DMS 273 treated with DMSO at 0.1 percent for 48 hours (cell line): Measurements from ENCODE around the gene RENBP.

Experiments used
- DNase-seq: peaks from one replicate; lab custom pipeline; 2025; lab: John Stamatoyannopoulos, UW

The RENBP gene

GRCh38 chrX:153971124-153971449 lies 26.6 kb upstream of the RENBP start:
- peak; percentile 85 for DNase-seq

GRCh38 chrX:153970357-153971123 lies 26.1 kb upstream of the RENBP start:
- peak; percentile 79 for DNase-seq

GRCh38 chrX:153969904-153970356 lies 25.5 kb upstream of the RENBP start:
- no peak for DNase-seq

GRCh38 chrX:153969125-153969903 lies 24.9 kb upstream of the RENBP start:
- DNase-seq: no peak

- no peak for DNase-seq
Measured at GRCh38 chrX:153968754-153969124, 24.3 kb upstream of the RENBP start.

- DNase-seq: no peak
Measured at GRCh38 chrX:153968255-153968654, 23.8 kb upstream of the RENBP start.

GRCh38 chrX:153967536-153968224 lies 23.2 kb upstream of the RENBP start:
- no peak for DNase-seq

- no peak for DNase-seq
Measured at GRCh38 chrX:153966841-153967535, 22.5 kb upstream of the RENBP start.

- no peak for DNase-seq
Measured at GRCh38 chrX:153966283-153966688, 21.8 kb upstream of the RENBP start.

- DNase-seq: no peak
Measured at GRCh38 chrX:153965406-153965805, 21.0 kb upstream of the RENBP start.

- no peak for DNase-seq
Measured at GRCh38 chrX:153964105-153964504, 19.7 kb upstream of the RENBP start.

GRCh38 chrX:153963546-153963945 lies 19.1 kb upstream of the RENBP start:
- no peak for DNase-seq

- no peak for DNase-seq
Measured at GRCh38 chrX:153961292-153961691, 16.8 kb upstream of the RENBP start.

GRCh38 chrX:153960786-153961185 lies 16.3 kb upstream of the RENBP start:
- no peak for DNase-seq

- no peak for DNase-seq
Measured at GRCh38 chrX:153960077-153960476, 15.6 kb upstream of the RENBP start.

- no peak for DNase-seq
Measured at GRCh38 chrX:153959649-153960048, 15.2 kb upstream of the RENBP start.

GRCh38 chrX:153958605-153959004 lies 14.2 kb upstream of the RENBP start:
- DNase-seq: no peak

GRCh38 chrX:153957224-153957623 lies 12.8 kb upstream of the RENBP start:
- DNase-seq: no peak

GRCh38 chrX:153956044-153956907 lies 11.8 kb upstream of the RENBP start:
- DNase-seq: no peak

- no peak for DNase-seq
Measured at GRCh38 chrX:153955228-153955732, 10.8 kb upstream of the RENBP start.
